ENCODE measurements around the gene IRGC.

GRCh38 chr19:43766755-43767043 lies 50.8 kb downstream of the IRGC start:
- TF ChIP-seq CTCF (IDR thresholded peaks at IDR 0.05; ENCODE audit: low read depth, low read length) (no peak), POLR2A (IDR thresholded peaks at IDR 0.05; ENCODE audit: extremely low read depth, insufficient read length) (no peak), MAX (IDR thresholded peaks at IDR 0.05; ENCODE audit: low read depth, low read length) (no peak)
